HS-27A (cell line): ENCODE results near the gene GPR35.

Source experiments
- DNase-seq: peaks from one replicate; pipeline ENCODE4 v3.0.0-alpha.2; 2012; ENCODE audit warnings: low read depth, missing footprints

Gene GPR35

GRCh38 chr2:240589375-240589774 lies 35.9 kb upstream of the GPR35 start:
- DNase-seq = no peak

- DNase-seq = no peak
These were observed 35.3 kb upstream of the GPR35 start for GRCh38 chr2:240589850-240590525.

GRCh38 chr2:240590681-240591111 lies 34.6 kb upstream of the GPR35 start:
- DNase-seq = no peak

GRCh38 chr2:240591226-240591625 lies 34.1 kb upstream of the GPR35 start:
- no peak for DNase-seq

- no peak for DNase-seq
These were observed 33.5 kb upstream of the GPR35 start for GRCh38 chr2:240591784-240592183.

GRCh38 chr2:240593026-240593702 lies 32.1 kb upstream of the GPR35 start:
- DNase-seq = no peak

GRCh38 chr2:240593703-240594451 lies 31.4 kb upstream of the GPR35 start:
- DNase-seq = no peak

GRCh38 chr2:240594511-240595380 lies 30.5 kb upstream of the GPR35 start:
- DNase-seq = no peak

- no peak for DNase-seq
These were observed 29.8 kb upstream of the GPR35 start for GRCh38 chr2:240595381-240596079.

GRCh38 chr2:240596080-240596460 lies 29.2 kb upstream of the GPR35 start:
- no peak for DNase-seq

- DNase-seq = no peak
These were observed 28.8 kb upstream of the GPR35 start for GRCh38 chr2:240596491-240596931.

- no peak for DNase-seq
These were observed 28.2 kb upstream of the GPR35 start for GRCh38 chr2:240597054-240597418.

- DNase-seq = no peak
These were observed 27.7 kb upstream of the GPR35 start for GRCh38 chr2:240597419-240598181.

GRCh38 chr2:240598311-240598911 lies 26.9 kb upstream of the GPR35 start:
- DNase-seq = no peak

- DNase-seq = no peak
These were observed 26.1 kb upstream of the GPR35 start for GRCh38 chr2:240599141-240599583.

GRCh38 chr2:240600451-240600961 lies 24.8 kb upstream of the GPR35 start:
- no peak for DNase-seq

GRCh38 chr2:240601061-240601830 lies 24.0 kb upstream of the GPR35 start:
- no peak for DNase-seq

- no peak for DNase-seq
These were observed 23.5 kb upstream of the GPR35 start for GRCh38 chr2:240601831-240602160.
